ENCODE results near the gene DTWD2.

Gene DTWD2

GRCh38 chr5:118946138-118946800 is 42.1 kb downstream of the DTWD2 start:
- no peaks in the 10 kb centered on the region for H3K36me3 ChIP-seq (ENCODE audit: control insufficient read depth, low read length)
- H3F3A ChIP-seq (ENCODE audit: control insufficient read depth, insufficient read depth), result no peaks in the 10 kb centered on the region
- no peaks in the 10 kb centered on the region for H3K9me2 ChIP-seq (replicated peaks; ENCODE audit: control insufficient read depth, low read length)
- H3K4me3 ChIP-seq (ENCODE audit: low read length), result no peak overlapping the region
- no peak overlapping the region for H3K4me2 ChIP-seq (ENCODE audit: low read length)
- H3K27ac ChIP-seq (ENCODE audit: low read depth, low read length), result no peak overlapping the region
- TF ChIP-seq, protein P1, sequence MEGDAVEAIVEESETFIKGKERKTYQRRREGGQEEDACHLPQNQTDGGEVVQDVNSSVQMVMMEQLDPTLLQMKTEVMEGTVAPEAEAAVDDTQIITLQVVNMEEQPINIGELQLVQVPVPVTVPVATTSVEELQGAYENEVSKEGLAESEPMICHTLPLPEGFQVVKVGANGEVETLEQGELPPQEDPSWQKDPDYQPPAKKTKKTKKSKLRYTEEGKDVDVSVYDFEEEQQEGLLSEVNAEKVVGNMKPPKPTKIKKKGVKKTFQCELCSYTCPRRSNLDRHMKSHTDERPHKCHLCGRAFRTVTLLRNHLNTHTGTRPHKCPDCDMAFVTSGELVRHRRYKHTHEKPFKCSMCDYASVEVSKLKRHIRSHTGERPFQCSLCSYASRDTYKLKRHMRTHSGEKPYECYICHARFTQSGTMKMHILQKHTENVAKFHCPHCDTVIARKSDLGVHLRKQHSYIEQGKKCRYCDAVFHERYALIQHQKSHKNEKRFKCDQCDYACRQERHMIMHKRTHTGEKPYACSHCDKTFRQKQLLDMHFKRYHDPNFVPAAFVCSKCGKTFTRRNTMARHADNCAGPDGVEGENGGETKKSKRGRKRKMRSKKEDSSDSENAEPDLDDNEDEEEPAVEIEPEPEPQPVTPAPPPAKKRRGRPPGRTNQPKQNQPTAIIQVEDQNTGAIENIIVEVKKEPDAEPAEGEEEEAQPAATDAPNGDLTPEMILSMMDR (IDR thresholded peaks at IDR 0.05; ENCODE audit: low read depth, low read length, poor library complexity, severe bottlenecking), result no peak
- TF ChIP-seq EZH2phosphoT487 (IDR thresholded peaks at IDR 0.05; ENCODE audit: borderline replicate concordance, low read length), result no peak
- H4K20me1 ChIP-seq (ENCODE audit: control insufficient read depth, insufficient read depth, low read depth, low read length), result no peaks in the 10 kb centered on the region
- H3K27me3 ChIP-seq (ENCODE audit: control insufficient read depth, low read length), result no peaks in the 10 kb centered on the region
- no peaks in the 10 kb centered on the region for H3K9me3 ChIP-seq (ENCODE audit: control insufficient read depth, insufficient read depth, low read length)
- no peaks in the 10 kb centered on the region for H3K4me1 ChIP-seq (ENCODE audit: control insufficient read depth, low read length)
- H3K79me2 ChIP-seq (ENCODE audit: control insufficient read depth, low read length), result no peaks in the 10 kb centered on the region

DNA sequence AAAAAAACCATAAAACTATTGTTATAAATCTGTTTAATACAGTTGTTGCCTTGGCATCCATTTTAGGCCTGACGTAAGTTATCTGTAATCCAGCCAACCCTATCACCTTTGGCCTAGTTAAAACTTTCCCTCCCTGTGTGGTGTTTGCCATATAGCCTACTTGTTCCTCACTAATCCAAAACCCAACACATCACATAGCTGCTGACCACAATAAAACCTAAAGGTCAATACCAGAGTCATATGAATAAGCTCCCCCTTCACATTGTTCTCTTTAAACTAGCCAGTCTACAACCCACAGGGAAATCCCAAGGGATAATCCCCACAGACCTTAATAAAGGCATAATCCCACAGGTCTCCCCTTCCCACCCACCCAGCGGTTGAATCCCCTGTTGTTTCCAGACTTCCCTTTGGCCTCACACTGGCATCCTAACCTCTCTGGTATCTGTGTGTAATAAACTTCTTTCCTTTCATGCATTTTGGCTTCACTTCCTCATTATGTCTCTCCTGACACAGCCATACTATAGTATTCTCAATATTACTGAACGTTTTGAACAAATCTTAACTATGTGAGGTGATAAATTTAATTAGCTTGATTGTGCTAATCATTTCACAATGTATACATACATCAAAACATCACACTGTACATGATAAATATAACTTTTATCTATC is 50.8 kb downstream of the DTWD2 start:
- H3K9me3 ChIP-seq (ENCODE audit: control insufficient read depth, insufficient read depth, low read length), result no peaks in the 10 kb centered on the region
- H3F3A ChIP-seq (ENCODE audit: control insufficient read depth, insufficient read depth), result no peaks in the 10 kb centered on the region
- H3K27ac ChIP-seq (ENCODE audit: low read depth, low read length), result no peak overlapping the region
- TF ChIP-seq, protein P1 (IDR thresholded peaks at IDR 0.05; ENCODE audit: low read depth, low read length, poor library complexity, severe bottlenecking), result no peak
- no peak for TF ChIP-seq EZH2phosphoT487 (IDR thresholded peaks at IDR 0.05; ENCODE audit: borderline replicate concordance, low read length)
- H3K27me3 ChIP-seq (ENCODE audit: control insufficient read depth, low read length), result no peaks in the 10 kb centered on the region
- H3K4me3 ChIP-seq (ENCODE audit: low read length), result no peak overlapping the region
- no peaks in the 10 kb centered on the region for H4K20me1 ChIP-seq (ENCODE audit: control insufficient read depth, insufficient read depth, low read depth, low read length)
- no peaks in the 10 kb centered on the region for H3K9me2 ChIP-seq (replicated peaks; ENCODE audit: control insufficient read depth, low read length)
- H3K4me2 ChIP-seq (ENCODE audit: low read length), result no peak overlapping the region
- no peaks in the 10 kb centered on the region for H3K4me1 ChIP-seq (ENCODE audit: control insufficient read depth, low read length)
- H3K79me2 ChIP-seq (ENCODE audit: control insufficient read depth, low read length), result no peaks in the 10 kb centered on the region
- no peaks in the 10 kb centered on the region for H3K36me3 ChIP-seq (ENCODE audit: control insufficient read depth, low read length)

DNA sequence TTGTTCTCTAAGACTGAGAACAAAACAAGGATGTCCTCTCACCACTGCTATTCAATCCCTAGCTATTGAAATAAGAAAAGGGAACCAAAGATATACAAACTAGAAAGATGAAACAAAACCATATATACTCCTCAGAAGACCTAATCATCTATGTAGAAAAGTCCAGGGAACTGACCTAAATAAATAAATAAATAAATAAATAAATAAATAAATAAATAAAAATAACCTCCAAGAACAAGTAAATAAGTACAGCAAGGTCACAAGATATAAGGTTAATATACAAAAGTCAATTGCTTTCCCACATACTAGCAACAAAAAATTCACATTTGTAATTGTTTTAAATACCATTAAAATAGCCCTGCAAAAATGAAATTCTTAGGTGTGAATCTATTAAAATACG is 54.6 kb downstream of the DTWD2 start:
- no peaks in the 10 kb centered on the region for H3K4me1 ChIP-seq (ENCODE audit: control insufficient read depth, low read length)
- H3F3A ChIP-seq (ENCODE audit: control insufficient read depth, insufficient read depth), result no peaks in the 10 kb centered on the region
- no peaks in the 10 kb centered on the region for H3K79me2 ChIP-seq (ENCODE audit: control insufficient read depth, low read length)
- H4K20me1 ChIP-seq (ENCODE audit: control insufficient read depth, insufficient read depth, low read depth, low read length), result no peaks in the 10 kb centered on the region
- no peak overlapping the region for H3K4me2 ChIP-seq (ENCODE audit: low read length)
- no peaks in the 10 kb centered on the region for H3K27me3 ChIP-seq (ENCODE audit: control insufficient read depth, low read length)
- H3K4me3 ChIP-seq (ENCODE audit: low read length), result no peak overlapping the region
- no peaks in the 10 kb centered on the region for H3K36me3 ChIP-seq (ENCODE audit: control insufficient read depth, low read length)
- TF ChIP-seq, protein P1 (IDR thresholded peaks at IDR 0.05; ENCODE audit: low read depth, low read length, poor library complexity, severe bottlenecking), result no peak
- no peak for TF ChIP-seq EZH2phosphoT487 (IDR thresholded peaks at IDR 0.05; ENCODE audit: borderline replicate concordance, low read length)
- no peak overlapping the region for H3K27ac ChIP-seq (ENCODE audit: low read depth, low read length)
- no peaks in the 10 kb centered on the region for H3K9me3 ChIP-seq (ENCODE audit: control insufficient read depth, insufficient read depth, low read length)
- H3K9me2 ChIP-seq (replicated peaks; ENCODE audit: control insufficient read depth, low read length), result no peaks in the 10 kb centered on the region

All from DOHH2 (cell line).